ENCODE data around the gene DLEC1.

Gene DLEC1

GRCh38 chr3:38001456-38002081 is 37.4 kb upstream of the DLEC1 start:
- DNase-seq = no peak

DNA sequence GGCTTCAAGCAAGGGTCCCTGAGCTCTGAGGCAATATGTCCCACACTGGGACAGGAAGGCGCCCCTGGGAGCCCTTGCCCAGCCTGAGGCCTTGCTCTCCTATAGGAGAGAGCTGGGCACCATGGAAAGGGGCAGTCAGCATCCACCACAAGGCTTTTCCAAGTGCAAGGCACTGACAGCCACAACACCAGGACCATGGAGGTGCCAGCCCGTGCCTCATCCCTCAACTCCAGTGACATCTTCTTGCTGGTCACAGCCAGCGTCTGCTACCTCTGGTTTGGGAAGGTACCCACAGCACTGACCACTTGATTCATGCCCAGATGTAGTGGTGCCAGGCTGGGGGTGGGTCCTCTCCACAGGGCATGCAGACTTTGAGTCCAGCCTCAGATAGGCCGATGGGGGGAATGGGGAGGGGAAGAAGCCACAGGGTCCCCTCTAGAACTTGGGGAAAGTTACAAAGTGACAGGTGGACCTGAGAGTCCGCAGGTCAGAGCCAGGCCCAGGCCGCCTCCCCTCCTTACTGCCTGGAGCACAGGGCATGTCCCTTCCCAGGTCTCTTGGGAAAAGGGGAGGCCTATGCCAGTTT is 36.6 kb upstream of the DLEC1 start:
- no peak for DNase-seq

- DNase-seq = no peak
Observed at GRCh38 chr3:38002940-38003339, 36.1 kb upstream of the DLEC1 start.

GRCh38 chr3:38003371-38003816 is 35.6 kb upstream of the DLEC1 start:
- DNase-seq = no peak

DNA sequence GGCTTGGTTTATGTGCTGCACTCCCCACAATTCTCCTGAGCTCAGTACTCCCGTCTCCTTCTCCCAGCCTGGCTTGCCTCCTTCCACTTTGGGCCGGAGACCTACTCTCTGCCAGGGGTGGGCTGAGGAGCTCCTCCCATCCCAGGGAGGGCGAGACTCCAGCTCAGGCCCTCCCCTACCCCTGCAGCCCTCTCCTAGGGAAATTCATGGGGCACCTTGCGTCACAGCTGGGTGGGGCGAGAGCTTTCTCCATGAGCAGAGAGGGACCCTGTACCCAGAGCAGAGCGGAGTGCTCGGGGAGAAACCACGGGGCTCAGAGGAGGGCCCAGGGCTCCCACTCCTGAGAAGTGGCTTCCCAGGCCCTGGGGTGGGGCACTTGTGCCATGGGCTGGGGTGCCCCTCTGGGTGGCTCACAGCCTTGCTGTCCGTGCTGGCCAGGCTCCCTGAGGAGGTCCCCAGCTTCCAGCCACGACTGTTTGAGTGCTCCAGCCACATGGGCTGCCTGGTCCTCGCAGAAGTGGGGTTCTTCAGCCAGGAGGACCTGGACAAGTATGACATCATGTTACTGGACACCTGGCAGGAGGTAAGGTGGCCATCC is 35.1 kb upstream of the DLEC1 start:
- DNase-seq = no peak

DNA sequence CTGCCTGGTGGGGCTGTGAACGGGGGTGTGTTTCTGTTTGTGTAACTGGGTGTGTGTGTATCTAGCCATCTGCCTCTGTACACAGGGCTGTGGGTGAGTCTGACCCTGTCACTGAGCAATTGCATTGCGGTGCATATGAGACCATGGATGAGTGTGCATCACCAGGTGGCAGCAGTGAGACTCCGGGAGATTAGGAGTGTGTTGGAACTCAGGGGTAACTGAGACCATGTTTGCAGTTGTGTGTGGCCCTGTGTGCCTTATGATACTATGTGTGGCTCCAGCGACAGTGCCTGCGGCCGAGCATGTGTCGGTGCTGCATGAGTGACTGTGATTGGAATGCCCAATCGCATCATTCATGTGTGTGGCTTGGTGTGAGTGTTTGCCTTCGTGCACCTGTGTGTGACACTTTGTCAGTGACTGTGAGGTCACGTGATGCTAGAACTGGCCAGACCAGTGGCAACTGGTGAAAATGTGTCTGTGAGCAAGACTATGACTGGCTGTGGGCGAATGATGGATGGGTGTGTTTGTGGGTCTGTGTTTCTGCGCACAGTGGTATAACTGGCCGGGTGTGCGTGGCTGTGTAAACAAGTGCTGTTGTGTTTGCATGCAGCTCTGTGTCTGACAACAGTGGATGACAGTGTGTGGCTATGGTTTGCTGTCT is 34.5 kb upstream of the DLEC1 start:
- DNase-seq = no peak

GRCh38 chr3:38005076-38006020 is 33.7 kb upstream of the DLEC1 start:
- DNase-seq = no peak

- no peak for DNase-seq
Observed at GRCh38 chr3:38006031-38006430, 33.0 kb upstream of the DLEC1 start.

DNA sequence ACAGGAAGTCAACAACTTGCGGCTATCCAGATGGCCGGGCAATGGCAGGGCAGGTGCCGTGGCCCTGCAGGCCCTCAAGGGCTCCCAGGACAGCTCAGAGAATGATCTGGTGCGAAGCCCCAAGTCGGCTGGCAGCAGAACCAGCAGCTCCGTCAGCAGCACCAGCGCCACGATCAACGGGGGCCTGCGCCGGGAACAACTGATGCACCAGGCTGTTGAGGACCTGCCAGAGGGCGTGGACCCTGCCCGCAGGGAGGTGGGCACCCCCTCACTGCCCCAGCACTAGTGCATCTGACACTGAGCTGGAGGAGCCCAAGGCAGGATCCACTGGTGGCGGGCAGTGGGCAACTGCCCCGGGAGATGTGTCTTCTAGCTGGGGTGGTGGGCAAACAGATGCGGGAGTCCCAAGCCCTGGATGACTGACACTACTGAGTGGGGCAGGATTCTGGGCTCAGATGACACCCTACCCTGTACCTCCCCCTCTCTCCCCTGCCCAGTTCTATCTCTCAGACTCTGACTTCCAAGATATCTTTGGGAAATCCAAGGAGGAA is 32.5 kb upstream of the DLEC1 start:
- no peak for DNase-seq

GRCh38 chr3:38007754-38008090 is 31.3 kb upstream of the DLEC1 start:
- DNase-seq = no peak

DNA sequence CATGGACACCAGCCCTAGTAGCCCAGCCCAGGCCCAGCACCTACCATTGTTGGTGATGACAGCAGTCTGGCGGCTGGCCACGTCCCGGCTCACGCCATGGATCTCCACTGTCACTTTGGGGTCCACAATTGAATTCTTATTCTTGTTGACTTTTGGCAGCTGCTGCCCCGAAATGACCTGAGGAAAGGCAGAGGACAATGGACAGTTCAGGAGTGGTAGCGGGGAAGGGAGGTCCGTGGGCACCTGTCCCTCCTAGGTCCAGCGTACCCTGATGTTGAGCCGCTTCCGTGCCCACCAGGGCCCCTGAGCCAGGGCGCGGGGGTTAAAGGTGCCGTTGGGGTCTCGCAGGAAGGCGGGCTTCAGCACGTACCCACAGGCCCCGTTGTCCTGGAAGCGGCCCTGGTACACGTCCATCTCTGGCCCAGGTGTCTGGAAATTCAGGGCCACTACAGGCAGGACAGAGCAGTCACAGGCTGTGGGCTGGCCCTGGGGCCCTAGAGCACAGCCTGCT is 30.8 kb upstream of the DLEC1 start:
- DNase-seq = no peak

GRCh38 chr3:38008971-38009580 is 29.9 kb upstream of the DLEC1 start:
- no peak for DNase-seq

- no peak for DNase-seq
Observed at GRCh38 chr3:38009807-38010591, 29.0 kb upstream of the DLEC1 start.

- no peak for DNase-seq
Observed at GRCh38 chr3:38011111-38011510, 27.9 kb upstream of the DLEC1 start.

GRCh38 chr3:38015485-38015884 is 23.5 kb upstream of the DLEC1 start:
- no peak for DNase-seq

GRCh38 chr3:38015984-38016383 is 23.0 kb upstream of the DLEC1 start:
- no peak for DNase-seq

DNA sequence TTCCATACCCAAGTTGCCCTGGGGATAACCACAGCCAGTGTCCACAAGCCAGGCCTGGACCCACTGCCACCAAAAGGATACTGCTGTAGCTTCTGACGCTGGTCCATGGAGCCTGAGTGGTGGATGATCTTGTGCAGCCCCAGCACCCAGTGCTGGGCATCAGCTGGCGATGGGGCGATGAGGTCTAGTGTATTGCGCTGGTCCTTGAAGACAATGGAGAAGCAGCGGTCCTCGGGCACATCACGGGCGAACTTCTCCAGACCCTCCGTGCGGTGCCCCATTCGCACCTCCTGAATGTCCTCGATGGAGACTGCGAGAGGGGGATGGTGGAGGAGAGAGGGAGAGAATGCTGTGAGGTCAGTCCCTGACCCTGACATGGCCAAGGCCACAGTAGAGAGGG is 22.6 kb upstream of the DLEC1 start:
- no peak for DNase-seq

DNA sequence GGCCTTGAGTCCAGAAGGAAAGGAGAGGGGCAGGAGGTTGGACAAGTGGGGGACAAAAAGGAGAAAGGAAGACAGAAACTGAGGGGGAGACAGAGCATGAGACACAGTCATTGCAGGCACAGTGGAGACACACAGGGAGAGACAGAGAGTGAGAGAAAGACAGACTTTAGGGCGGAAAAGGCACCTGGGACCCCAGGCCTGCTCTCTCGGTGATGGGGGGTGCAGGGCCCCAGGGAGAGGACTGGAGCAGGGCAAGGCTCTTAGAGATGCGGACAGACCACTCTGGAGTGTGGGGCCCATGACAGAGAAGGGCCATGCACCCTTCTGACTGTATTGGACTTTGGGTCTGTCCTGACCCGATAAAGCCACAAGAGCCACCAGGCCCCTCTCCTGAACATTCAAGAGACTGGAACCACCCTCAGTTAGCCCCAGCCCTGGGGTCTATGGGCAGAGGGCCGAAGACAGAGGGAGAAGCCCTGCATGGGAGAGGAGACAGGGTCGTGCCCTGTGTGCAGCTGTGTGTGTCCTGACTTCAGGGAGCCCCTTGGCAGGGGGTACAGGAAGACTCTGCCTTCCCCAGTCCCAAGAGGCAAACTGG is 22.1 kb upstream of the DLEC1 start:
- DNase-seq = no peak

DNA sequence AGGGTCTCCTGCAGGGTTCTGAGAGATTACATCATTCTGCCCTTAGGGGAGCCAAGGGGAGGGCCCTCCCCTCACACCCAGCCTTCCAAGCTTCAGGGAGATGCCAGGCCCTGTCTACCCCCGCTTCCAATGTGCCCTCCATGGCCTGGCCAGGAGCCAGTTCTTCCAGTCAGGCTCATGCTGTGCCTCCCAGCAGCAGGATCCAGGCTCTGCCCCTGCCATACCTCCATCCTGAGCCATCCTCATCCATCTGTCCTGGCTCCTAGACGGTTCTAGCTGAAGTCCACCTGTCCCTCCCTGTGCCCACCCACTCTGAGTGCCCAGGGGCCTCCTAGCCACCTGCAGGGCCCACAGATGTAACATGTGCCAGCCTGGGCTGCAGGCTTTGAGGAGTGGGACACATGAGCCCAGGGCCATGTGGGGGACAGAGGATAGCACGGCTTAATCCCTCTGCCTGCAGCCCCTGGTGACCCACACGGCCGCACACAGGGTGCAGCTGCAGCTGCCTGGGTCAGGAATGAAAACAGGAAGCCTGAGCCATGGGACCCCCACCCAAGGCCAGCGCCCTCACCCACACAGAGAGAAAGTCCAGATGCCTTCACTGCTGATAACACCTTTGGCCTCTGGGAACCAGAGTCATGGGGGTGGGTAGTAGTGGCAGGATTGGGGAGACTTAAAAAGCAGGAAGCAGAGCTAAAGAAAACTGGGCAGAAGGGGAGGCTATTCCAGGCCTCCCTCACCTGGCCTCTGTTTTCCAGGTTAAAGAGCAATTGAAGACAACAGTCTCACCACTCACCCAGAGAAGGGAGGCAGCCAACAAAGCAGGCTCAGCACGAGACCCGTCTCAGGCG is 21.3 kb upstream of the DLEC1 start:
- DNase-seq = no peak

All from DMS79 treated with DMSO at 0.1 percent for 48 hours (cell line).